ENCODE results near the gene FGF1.

The FGF1 gene

DNA sequence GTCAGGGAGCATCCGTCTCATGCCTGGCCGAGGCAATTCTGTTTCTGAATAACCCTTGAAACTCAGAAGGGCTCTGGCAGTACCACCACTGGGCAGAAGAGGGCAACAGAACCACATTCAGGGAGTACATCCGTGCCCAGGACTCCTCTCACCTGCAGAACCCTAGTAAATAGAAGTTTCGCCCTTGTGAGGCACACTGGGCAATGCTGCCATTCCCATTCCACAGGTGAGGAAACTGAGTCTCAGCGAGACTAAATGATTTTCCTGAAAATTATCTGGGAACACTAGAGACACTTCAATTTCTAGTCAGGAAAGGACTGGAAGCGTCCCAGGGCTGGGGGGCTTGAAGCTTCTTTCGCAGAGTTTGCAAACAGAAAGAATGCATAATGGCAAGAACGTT is 74.7 kb downstream of the FGF1 start:
- DNase-seq (ENCODE audit: low read depth in 2 of 2) = peak; percentile 48 to 73

DNA sequence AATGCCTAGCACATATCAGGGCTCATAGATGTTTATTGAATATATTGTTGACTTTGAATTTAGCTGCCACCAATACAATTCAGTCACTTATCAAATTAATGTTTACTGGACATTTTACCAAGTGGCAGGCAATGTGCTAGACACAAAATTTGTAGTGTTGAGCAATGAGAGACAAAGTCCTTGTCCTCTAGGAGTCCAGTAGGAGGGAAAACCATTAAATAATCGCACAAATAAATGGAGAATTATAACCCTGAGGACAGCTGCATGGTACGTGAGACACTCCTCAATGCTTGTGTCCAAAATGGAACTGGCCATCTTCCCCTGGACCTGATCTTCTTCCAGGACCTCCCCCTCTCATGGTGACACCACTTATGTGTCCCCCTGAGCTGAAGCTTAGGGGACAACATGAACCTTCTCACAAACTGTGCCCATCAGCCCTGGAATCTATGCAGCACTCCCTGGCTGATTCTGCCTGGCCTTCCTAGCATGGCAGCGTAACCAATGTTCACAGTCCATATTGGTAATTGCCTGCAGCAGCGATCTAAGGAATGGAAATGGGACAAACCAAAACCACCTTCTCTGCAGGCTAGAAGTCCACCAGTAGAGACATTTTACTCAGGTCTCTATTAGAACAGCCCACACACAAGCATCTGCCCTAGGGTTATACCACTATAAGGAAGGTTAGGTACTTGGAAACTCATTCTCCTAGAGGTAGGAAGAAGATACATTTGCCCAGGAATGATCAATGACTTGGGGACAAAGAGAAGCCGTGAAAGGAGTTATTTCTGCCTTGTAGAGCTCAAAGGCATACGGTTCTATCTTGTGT is 75.5 kb downstream of the FGF1 start:
- no peak for DNase-seq (ENCODE audit: low read depth in 2 of 2)

DNA sequence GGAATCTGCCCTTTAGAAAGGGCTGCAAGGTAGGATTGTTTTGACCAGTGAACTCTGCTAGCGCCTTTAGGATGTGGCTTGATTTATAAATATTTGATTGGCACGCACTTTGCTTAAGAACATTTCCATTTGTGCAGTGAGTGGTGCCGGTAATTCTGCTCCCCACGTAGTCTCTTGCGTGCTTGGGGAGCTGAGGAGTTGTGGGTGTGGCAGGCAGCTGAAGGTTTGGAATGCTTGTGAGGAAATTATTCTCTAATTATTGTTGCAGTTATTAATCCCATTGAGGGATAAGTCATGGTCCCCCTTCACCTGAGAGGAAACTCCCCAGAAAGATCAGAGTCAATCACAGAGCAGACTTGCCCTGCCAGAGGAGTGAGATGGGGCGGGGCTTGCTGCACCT is 76.7 kb downstream of the FGF1 start:
- DNase-seq (ENCODE audit: low read depth in 2 of 2) = no peak

DNA sequence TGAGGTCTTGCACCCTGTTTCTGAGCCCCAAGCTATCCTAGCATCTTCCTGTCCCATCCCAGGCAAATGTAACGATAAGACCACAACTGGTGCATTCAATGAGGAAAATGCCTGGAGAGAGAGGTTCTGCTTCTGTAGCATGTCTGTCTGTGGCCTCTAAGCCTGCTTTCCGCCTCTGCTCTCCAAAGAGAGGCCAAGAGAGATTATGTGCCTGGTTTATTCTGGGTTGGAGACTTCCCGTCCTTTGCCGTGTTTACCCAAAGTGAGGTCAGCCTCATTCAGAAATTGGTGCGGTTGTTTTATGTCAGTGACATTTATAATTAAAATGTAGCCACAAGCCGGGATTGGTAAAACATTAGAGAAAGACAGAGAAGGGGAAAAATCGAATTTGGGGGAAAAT is 77.8 kb downstream of the FGF1 start:
- DNase-seq (ENCODE audit: low read depth in 2 of 2) = no peak

DNA sequence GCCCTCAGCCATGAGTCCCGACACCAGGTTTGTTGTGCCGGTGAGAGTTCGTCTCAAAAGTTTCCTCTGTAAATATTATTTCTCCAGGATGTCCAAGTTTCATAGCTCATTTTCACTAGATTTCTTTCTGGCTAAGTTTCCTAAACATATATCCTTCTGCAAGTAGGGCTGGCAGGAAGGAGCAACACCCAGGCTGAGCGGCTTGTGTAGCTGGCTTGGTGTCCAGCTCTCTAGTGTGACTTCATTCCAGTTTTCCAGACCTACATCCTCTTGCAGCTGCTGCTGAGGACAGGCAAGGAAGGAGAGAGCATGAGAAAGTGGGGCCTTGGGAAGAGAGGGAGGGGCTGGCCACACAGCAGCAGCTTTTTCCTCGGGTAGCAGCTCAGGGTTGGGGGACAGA is 80.3 kb downstream of the FGF1 start:
- no peak for DNase-seq (ENCODE audit: low read depth in 2 of 2)

DNA sequence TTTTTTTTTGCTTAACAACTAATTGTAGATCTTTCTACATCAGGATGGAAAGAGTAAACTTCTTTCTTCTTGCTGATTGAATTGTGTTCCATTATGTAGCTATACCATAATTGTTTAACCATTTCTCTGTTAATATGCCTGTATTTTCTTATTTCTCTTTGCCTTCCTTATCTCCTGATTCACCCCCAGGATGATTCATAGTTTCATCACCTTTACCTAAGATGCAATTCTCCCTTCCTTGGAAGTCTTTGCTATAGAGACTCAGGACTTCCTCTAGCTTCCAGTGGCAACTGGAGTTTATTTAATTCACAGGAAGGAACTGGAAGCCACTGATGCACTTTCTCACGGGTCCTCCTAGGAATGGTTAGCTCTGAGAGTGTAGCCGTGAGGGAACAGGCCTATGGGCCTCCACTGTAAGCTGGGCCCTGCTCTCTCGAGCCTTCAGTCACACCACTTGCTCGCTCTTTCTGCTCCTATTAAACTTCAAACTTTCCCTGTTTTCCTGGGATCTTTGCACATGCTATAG is 83.1 kb downstream of the FGF1 start:
- DNase-seq (ENCODE audit: low read depth in 2 of 2) = no peak

DNA sequence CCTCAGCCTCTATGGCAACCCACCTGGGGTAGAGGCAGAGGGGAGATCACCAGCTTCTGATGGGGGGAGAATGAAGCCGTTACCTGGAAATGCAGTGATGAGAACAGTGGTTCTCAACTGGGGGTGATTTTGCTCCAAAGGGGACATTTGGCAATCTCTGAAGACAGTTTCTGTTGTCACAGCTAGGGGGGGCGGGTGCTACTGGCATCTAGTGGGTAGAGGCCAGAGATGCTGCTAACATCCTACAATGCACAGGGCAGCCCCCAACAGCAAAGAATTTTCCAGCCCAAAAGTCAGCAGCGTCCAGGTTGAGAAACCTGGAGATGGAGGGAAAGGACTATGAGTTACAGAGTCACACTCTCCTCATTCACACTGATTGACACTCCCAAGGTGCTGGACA is 84.5 kb downstream of the FGF1 start:
- no peak for DNase-seq (ENCODE audit: low read depth in 2 of 2)

DNA sequence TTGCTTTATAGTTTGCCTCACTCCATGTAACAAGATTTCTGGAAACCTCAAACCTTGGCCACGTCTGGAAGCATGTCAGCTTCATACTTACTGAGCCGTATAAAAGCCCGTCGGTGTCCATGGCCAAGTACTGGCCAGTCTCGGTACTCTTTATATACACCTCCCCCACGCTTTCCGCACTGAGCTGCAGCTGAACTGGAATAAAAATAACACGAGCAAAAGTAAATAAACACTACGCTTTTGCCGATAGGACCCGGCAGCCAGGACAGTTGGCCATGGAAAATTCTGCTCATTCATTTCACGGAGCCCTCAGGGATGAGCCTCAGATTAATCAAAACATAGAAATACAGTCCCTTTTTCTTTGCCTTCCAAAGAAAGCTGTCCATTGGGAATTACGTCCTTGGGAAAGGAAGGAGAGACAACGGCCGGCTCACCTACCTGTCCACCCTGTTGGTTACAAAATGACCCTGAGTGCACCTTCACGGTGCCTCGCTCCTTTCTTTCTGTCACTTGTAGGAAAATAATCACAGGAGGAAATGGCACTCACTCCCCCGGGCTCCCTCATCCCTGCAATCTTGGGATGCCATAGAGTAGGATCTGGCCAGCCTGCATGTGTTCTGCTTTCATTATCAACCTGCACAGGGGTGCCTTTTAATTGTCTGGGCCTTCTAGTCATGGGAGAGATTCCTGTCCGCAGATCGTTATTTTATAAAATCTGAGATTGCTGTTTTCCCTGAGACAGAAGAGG is 85.1 kb downstream of the FGF1 start:
- no peak for DNase-seq (ENCODE audit: low read depth in 2 of 2)

DNA sequence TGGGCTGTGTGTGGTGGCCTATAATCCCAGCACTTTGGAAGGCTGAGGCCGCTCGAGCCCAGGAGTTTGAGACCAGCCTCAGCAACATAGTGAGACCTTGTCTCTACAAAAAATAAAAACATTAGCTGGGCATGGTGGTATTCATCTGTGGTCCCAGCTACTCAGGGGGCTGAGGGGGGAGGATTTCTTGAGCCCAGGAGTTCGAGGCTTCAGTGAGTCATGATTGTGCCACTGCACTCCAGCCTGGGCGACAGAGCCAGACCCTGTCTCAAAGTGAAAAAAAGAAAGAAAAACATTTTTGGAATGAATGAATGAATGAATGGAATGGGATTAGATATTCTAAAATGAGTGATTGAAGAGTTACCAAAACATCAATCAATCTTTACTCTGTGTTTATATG is 85.8 kb downstream of the FGF1 start:
- no peak for DNase-seq (ENCODE audit: low read depth in 2 of 2)

DNA sequence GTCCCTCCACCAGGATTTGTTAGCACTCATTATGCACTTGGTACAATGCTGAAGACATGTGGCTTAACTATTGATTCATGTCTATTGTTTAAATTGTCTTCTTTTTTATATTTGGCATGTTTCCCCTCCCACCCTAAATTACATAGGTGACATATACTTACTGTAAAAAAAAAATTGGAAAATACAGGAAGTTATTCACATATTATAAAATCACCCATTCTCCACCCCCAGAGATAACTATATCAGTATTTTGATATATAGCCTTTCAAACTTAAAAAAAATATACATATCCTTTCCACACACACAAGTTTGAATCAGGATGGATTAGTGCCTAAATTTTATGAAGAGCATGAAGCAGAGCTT is 87.6 kb downstream of the FGF1 start:
- DNase-seq (ENCODE audit: low read depth in 2 of 2) = no peak

DNA sequence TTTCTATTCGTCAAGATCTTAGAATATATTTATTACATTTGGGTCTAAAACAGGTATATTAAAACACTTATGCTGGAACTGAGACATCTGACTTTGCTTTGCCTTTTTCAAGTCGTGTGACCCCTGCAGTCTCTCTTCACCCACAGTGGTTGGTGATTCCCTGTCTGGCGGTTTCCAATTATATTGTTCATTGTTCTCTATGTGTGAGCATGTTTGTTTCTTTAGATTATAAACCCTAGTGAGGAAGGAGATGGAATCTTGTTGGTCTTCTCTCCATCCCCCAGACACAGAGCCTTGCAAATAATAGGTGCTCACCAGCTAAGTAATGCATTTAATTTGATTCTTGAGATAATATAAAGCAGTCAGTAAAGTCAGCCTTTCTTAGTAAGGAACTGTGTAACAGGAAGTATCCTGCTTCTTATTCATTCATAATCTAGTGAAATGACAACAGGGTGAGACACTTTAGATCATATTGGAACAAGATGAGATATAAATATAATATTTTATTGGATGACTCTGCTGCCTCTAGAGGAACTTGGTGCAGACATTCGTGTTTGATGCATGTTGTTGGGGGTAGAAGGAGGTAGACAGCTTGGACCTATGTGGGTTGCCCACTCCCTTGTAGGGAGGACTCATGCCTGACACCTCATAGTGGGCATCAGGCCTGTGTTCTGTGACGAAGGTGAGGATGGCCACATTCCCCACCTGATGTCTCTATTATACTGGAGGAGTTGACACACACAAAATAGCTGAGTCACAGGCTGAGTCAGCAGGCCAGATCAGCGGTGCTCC is 88.1 kb downstream of the FGF1 start:
- DNase-seq (ENCODE audit: low read depth in 2 of 2) = peak in 1 of 2 experiments; percentile 23

DNA sequence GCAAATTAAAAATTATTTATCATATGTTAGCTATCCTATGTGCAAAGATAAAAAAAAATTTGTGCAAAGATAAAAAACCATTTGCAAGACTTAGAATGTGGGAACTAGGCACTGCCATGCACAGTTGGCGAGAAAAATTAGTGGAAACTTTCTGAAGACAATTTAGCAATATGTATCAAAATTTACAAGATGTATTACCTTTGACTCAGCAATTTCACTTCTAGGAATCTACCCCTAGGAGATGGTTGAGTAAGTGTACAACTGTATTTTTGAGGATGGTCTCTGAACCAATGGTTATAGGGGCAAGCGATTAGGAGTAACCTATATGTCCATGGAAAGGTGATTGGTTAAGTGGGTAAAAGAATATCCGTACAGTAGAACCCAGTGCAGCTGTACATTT is 88.9 kb downstream of the FGF1 start:
- no peak for DNase-seq (ENCODE audit: low read depth in 2 of 2)

DNA sequence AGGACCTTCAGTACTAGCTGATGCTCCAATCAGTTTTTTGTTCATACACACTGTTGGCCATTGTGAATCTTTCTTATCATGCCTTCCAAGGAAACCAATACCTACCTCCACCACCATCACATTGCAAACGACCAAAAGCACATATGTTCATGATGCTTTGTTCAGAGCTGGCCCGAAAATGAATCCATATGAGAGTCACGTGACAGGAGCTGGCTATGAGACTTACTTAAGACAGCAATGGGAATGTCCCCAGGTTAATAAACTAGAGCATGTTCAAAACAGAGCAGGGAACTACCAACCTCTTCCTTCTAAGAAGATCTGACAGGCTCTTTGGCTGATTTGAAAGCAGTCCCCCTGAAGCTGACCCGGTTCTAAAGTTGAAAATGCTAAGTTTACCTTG is 93.5 kb downstream of the FGF1 start:
- no peak for DNase-seq (ENCODE audit: low read depth in 2 of 2)

DNA sequence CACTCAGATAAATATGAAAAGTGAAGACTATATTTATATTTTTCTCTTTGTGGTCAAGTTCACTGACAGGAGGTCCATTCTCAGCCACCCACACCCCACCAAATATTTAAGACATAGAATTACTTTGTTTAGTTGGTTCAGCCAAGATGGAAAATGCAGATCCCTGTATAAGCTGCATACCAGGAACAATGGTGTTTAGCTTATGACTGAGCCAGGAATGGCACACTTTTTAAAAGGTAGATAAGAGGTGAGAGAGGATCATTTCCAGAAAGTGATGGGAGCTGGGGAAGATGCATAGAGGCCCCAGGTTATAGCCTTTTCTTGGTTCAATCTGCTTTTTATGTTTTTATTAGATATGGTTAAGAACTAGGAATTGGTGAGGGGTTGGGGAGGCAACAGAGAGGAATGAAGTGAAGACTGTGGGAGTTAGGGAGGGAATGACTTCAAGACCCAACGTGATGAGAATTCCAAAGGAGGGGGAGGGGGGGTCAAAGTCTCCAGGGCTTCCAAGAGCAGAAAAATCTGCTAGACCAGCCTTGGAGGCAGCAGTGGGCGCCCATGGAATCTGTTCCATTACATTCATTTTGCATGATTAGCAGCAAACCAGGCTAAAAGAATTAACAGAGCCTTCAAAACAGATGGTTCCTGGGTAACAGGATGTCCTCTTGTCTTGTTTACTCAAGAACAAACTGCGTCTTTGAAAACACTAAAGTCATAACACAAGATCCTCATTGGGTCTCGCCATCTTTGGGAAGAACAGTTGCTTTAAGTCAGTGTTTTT is 95.2 kb downstream of the FGF1 start:
- no peak for DNase-seq (ENCODE audit: low read depth in 2 of 2)

DNA sequence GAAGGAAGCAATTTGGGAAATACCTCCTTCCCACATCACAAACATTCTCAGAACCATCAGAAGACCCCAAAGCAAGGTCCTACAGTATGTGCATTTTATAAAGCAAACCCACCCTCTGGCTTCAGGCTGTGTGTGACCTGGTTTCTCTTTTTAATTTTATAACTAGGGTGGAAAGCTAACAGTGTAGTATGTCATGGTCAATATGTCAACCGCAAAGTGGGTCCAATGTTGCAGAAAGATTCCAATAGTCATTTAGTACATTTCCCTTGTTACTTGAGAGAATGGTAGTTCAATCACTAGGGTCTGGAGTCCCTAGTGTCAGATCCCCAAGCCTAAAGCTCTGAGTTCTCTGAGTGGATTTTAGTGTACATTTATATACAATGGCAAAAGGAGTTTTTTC is 96.2 kb downstream of the FGF1 start:
- no peak for DNase-seq (ENCODE audit: low read depth in 2 of 2)

DNA sequence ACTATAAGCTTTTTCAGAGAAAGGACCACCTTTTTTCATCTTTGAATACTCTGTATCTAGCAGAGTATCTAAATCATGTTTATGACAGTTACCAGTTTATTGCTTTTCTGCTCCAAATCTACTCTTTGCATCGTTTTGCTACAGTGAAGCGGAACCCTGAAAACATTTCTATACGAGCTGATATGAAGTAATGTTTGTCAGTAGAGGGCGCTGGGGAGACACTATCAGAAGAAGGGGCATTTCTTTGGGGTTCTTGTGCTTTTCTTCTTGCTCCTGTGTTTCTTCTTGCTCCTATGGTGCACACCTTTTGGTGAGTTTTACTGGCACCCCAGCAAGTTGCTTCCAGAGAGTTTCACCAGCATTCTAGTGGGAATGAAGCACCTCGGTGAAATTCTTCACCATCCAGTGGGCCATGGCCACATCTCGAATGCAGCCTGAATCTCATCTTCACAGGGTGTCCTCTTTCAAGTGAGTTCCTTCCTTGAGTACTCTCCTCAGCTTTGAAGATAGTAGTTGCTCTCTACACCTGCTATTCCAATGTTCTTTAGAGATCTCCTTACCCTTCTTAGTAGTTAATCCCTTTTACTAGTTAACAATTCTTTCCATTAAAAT is 98.4 kb downstream of the FGF1 start:
- peak in 1 of 2 experiments; percentile 15 for DNase-seq (ENCODE audit: low read depth in 2 of 2)

DNA sequence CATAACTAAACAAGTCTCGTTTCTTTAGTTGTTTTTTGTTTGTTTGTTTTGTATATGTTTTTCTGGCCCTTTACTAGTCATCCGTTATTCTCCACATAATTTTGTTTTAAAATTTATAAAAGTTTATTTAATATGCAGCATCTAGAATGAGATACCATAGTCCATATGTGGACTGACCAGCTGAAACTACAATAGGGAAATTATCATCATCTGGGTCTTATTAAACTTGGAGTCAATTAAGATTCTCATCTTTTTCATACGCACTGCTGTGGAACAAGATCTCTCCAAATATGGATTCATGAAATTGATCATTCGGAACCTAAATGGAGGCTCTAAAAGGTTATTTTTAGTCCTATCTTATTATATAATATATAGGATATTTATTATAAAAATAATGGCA is 99.3 kb downstream of the FGF1 start:
- no peak for DNase-seq (ENCODE audit: low read depth in 2 of 2)

DNA sequence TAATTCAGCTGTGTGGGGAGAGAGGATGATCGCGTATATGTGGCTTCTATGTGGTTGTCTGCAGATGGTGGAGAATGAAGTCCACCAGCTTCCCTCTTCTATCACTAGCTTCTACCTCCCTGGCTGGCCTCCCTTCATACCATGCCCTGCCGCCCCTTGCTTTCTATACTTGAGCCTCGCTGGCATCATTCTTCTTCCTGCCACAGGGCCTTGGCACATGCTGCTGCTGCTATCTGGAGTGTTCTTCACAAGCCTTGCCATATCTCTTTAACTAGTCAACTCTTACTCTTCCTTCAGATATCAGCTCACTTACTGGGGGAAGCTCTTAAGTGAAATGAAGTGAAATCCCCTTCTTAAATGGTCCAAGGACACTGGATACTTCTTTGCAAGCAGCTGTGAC is 100.4 kb downstream of the FGF1 start:
- DNase-seq (ENCODE audit: low read depth in 2 of 2) = no peak

DNA sequence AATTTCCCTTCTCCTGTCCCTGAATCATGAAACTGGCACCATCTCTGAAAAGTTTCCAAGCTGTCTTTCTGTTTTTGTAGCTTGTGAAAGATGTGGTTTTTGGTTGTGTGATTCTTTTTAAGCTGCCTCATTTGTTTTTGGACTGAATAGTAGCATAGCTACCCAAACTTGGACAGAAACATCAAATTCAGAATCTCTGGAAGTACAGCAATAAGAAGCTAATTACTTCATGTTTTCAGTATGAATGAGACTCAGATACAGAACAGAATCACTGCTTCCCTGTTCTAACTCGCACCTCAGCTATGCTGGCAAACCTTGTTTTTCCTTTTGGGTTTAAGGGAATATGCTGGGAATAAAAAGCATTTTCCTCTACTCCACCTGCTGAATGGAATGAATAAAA is 101.0 kb downstream of the FGF1 start:
- no peak for DNase-seq (ENCODE audit: low read depth in 2 of 2)

DNA sequence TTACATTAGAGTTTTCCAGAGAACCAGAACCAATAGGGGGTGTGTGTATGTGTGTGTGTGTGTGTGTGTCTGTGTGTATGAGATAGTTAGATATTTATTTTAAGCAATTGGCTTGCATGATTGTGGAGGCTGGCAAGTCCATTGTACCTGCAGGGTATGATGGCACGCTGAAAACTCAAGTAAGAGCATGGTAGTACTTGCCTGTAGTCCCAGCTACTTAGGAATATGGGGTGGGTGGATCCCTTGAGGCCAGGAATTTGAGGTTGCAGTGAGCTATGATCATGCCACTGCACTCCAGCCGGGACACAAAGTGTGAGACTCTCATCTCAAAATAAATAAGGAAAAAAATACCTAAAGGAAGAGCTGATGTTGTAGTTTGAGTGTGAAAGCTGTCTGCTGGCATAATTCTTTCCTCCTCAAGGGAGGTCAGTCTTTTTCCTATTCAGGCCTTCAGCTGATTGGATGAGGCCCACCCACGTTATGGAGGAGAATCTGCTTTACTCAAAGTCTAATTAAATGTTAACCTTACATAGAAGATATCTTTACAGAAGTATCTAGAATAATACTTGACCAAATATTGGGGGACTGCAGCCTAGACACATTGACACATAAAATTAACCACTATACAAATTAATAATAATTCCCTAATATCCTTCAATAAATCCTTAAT is 107.6 kb downstream of the FGF1 start:
- no peak for DNase-seq (ENCODE audit: low read depth in 2 of 2)

DNA sequence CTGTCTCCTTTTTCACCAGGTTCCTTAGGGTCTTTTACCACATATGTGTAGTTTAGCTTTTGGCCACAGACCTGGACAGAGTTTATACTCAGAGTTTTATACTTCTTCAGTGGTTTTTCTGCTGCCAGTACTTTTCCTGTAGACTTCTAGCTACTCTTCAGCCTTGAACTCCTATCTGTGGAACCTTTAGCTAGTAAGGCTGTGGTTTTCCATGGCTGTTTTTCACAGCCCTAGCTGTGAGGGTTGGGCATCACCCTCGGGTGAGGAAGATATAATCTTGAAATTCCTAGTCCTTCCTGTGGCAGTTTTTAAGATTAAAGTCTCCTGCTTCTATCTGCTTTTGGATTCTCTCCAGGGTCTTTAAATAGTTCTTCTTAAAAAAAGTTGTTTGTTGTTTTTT is 109.1 kb downstream of the FGF1 start:
- DNase-seq (ENCODE audit: low read depth in 2 of 2) = no peak

Data from stimulated activated CD4-positive, alpha-beta T cell treated with anti-CD3 and anti-CD28 coated beads, Interleukin-12 subunit alpha, Interleukin-12 subunit beta, amount 100 ng/mL, for 24 hours (primary cell).